ENCODE measurements around the gene JPT2.

JPT2 gene

DNA sequence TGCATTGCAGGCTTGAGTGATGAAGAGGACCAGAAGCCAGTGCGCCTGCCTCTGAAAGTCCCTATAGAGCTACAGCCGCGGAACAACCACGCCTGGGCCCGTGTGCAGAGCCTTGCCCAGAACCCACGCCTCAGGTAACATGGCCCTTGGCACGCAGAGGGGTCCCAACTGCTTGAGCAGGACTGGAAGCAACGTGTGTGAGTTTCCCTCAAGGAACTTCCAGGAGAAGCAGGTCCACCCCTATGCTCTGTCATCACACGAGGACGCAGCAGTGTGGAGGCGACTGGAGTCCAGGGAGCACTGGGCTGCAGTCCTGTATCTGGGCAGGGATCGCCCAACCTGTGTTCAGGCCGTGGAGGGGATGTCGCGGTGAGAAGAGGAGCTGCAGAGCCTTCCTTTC is 25.1 kb upstream of the JPT2 start:
- DNase-seq = no peak

DNA sequence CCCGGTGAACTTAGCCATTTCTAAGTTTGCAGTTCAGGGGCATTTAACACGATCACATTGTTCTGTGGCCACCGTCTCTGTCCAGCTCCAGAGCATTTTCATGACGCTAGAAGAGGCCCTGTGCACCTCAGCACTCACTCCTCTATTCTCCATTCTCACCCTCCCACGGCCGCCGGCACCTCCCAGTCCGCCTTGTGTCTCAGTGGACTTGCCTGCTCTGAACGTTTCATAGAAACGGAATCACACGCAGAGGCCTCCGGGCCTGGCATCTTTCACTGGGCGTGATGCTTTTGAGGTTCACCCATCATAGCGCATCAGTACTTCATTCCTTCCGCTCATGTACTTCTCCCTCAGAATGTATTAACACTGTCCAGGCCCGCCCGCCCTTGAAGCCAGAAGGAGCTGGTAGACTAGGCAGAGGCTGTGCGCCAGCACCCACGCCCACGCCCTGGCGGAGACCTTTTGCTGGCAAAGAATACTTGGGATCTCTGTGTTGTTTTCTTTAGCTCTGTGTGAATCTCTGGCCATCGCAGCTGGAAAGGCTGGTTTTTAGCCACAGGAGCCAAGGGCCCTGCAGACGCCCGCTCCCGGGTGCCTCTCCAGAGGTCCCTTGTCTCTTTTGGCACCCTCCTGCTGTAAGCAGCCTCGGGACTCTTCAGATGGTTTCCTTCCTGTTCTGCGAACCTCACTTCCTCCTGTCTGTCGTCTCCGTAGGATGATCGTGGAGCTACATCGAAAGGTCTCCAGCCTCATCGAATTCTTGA is 23.4 kb upstream of the JPT2 start:
- no peak for DNase-seq

DNA sequence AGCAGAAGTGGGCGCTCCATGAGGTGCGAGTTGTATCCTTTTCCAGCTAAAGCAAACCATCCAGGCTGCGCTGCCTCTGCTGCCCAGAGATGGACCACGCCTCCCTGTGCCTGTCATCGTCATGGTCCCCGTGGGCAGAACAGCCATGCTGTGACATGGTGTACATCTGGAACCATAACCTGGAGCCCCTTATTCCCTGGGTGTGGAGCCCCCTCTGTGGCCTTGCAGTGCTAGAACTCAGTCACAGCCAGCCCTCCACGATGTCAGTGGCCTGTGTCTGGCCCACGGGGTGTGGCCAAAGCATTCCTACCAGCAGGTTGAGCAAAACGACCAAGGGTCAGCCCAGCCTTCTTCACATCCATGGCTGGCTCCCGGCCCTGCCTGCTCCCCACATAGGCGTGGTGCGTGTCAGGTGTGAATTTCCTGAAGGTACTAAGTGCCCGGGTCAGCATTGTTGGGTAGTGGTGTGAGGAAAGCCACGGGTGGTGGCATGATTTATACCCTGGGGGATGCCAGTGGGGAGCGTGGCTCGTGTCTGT is 22.7 kb upstream of the JPT2 start:
- DNase-seq = no peak

DNA sequence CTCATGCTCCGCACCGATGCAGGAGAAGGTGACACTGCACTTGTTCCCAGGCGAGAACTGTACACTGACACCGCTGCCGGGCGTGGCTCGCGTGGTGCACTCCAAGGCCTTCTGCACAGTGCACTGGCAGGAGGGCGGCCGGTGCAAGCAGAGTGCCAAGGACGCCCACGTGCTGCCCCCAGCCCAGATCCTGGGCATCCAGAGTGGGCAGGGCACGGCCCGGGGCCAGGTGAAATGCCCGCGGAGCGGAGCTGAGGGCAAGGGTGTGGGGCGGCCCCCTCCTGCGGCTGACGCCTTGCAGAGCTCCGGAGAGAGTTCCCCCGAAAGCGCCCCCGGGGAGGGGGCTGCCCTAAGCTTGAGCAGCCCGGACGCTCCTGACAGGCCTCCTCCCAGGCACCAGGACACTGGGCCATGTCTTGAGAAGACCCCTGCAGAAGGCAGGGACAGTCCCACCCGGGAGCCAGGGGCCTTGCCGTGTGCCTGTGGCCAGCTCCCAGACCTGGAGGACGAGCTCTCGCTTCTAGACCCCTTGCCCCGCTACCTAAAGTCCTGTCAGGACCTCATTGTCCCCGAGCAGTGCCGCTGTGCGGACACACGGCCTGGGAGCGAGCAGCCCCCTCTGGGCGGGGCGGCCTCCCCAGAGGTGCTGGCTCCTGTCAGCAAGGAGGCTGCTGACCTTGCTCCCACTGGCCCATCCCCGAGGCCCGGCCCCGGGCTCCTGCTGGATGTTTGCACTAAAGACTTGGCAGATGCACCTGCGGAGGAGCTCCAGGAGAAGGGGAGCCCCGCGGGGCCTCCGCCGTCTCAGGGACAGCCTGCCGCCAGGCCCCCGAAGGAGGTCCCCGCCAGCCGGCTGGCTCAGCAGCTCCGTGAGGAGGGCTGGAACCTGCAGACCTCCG is 21.9 kb upstream of the JPT2 start:
- no peak for DNase-seq

DNA sequence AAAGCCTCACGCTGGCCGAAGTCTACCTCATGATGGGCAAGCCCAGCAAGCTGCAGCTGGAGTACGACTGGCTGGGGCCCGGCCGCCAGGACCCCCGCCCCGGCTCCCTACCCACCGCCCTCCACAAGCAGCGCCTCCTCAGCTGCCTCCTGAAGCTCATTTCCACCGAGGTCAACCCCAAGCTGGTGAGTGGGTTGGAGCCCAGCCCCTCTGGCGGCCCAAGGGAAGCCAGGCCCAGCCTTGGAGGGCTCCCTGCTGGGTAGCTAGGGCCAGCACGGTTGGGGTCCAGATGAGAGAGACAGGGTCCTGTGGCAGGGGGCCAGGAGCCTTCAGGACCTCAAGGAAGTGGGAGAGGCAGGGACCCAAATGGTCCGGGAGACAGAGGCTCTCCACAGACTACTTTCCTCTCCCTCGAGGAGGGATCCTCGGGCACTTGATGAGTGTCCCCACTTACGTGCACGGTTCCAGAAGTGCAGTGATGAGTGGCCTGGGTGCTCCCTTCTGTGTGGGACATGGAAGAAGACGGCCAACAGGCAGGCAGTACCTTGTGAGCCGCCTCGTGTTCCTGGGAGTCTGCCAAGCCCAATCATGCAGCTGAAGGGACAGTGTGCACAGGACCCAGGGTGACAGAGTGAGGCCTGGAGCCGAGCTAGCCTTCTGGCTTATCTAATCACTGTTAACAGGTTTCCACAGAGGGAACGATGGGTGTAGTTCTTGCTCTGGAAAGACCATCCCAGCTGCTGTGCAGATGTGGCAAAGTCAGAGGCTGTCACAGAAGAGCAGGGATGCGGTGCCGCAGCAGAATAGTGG is 21.1 kb upstream of the JPT2 start:
- DNase-seq = no peak

DNA sequence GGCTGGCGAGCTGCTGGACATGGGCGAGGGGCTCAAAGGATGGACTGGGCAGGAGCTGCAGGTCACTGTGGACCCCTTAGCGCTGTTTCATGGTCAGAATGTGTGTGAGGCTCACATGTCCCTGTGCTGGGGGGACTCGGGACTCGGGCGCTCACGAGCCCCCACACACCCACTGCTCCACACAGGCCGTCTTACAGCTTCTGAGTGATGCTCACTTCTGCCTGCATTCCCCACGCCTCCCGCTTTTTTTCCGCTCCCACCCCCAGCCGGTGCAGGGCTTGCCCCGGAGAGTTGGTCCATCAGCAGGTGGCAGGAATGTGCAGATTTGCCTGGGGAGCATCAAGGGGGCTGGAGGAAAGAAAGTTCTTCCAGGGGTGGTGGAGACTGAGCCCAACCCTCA is 20.2 kb upstream of the JPT2 start:
- DNase-seq = no peak

DNA sequence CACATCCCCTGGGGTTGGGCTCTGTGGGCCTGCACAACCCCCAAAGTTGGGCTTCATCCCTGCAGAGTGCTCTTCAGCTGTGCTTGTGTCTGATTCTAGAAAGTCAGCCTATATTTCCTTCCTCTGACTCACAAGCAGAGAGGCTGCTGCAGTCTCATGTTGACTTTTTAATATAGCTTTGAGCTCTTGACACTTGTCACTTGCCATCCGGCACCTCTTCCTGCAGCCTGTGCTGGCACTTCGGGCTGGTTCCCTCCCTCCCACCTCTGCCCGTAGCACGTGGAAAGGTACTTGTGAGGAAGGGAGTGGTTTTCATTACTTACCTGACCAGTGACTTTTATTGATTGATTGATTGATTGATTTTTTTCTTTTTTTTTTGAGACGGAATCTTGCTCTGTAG is 19.0 kb upstream of the JPT2 start:
- DNase-seq = no peak

DNA sequence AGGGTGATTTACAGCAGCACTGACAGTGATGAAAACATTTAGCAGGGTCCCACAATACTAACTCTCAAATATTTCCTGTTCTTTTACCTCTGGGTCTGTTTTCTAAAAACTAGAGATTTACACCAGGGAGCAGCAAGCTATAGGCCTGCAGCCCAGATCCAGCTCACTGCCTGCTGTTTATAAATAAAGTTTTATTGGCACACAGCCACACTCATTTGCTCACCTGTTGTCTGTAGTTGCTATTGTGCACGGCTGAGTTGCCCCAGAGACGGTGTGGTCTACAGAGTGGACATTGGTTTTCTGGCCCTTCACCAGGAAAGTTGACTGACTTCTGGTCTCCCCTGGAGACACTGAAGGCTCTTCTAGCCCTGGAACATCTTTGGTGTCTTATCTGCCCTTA is 16.3 kb upstream of the JPT2 start:
- DNase-seq = no peak

DNA sequence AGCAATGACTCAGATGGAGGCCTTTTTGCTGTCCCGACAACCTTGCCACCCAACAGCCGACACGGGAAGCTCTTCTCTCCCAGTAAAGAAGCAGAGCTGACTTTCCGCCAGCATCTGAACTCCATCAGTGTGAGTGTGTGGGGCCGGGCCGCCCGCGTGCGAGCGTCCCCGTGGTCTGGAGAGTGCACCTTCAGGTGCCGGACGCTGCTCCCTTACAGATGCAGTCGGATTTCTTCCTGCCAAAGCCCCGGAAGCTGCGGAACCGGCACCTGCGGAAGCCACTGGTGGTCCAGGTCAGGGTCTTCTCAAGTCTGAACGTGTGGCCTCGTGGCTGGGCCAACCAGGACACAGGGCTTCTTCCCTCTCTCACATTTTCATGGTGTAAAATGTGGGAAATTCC is 15.5 kb upstream of the JPT2 start:
- no peak for DNase-seq

DNA sequence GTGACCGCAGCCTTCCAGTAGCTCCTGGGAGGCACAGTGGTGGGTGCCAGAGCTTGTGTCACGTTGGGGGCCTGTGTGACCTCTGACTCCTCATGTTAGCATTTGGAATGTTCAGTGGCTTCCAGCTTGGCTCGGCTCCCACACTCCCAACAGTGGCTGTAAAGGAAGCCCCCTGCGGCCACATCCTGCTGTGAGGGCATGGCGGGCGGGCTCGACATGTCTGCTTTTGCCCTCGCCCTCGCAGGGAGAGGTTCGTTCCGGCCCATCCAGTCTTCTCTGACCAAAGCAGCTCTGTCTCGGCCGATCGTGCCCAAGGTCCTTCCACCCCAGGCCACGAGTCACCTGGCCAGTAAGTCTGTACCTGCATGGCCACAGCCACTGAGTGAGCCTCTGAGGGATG is 12.2 kb upstream of the JPT2 start:
- DNase-seq = no peak

DNA sequence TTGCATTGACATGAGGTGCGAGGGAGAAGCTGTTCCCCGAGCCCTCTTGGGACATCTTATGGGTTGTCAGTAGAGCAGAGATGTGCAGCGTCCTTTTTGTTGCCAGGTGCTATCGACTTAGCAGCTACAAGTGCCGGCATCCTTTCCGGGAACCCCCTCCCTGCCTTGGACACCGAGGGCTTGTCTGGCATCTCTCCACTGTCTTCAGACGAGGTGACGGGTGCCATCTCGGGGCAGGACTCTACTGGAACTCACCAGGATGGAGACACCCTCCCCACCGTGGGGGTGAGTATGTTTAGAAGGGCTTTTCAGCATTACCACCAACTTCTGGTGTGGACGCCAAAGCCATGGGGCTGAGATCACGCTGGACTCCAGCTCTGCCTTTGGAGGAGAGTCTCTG is 11.8 kb upstream of the JPT2 start:
- no peak for DNase-seq

DNA sequence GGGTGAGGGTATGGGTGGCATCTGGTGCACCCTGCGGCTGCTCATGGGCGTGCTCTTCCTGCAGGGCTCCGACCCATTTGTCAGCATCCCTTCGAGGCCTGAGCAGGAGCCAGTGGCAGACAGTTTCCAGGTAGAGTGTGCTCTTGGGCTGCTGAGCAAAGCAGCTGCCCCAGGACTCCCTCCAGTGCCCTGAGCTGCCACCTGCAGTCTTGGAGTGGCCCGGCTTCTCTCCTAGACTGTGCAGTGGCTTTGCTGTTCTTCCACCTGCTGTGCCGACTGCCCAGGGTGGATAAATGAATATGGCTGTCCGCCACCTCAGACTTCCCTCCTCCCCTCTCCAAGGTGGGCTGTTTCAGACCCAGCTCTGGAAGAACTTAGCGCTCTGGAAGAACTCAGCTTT is 10.8 kb upstream of the JPT2 start:
- no peak for DNase-seq

DNA sequence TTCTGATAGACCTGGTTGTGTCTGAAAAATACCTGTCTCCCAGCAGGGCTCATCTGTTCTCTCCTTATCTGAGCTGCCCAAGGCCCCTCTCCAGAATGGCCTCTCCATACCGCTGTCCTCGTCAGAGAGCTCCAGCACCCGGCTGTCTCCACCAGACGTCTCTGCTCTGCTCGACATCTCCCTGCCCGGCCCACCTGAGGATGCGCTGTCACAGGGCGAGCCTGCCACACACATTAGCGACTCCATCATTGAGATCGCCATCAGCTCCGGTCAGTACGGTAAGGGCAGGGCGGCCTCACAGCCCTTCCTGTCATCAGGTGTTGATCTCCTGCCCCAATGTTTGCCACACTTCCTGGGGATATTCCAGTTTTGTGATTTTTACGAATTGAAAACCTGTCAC is 10.2 kb upstream of the JPT2 start:
- DNase-seq = no peak

DNA sequence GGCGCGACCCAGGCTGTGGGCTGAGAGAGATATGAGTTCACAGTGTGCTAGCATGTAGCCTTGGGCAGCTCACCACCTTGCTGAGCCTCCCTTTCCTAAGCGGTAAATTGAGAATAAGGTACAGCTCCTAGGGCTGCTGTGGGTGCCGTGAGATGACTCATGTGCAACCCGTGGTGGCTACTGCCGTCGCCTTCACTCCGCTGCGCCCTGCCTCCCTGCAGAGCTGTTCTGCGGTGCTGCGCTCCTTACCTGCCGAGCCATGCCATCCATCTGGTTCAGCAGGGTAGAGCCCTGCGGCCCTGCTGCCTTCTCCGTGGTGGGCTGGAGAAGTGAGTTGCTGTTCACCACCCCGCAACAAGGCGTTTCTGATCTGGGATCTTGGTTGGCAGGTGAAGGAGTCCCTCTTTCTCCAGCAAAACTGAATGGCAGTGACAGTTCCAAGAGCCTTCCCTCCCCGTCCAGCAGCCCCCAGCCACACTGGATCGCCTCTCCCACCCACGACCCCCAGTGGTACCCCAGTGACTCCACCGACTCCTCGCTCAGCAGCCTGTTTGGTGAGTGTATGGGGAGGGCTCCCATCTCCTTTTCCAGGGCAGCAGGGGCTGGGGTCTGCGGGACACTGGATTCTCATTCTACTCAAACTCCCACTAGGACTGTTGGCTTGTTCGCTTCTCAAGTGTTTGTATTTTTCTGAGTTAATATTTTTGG is 9.3 kb upstream of the JPT2 start:
- DNase-seq = no peak

DNA sequence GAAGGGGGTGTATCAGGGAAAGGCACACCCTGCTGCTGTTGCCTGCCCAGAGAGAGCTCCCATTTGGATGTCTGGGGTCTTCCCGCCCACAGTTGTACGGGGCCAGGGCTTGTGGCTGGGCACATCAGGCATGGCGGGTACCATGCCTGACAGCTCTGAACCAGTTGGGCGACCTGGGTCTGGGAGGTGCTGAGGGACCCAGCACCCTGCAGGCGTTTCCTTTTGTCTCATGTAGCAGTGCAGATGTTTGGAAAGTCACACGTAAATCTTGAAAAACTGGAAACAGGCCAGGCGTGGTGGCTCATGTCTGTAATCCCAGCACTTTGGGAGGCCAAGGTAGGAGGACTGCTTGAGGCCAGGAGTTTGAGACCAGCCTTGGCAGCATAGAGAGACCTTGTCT is 8.4 kb upstream of the JPT2 start:
- no peak for DNase-seq

DNA sequence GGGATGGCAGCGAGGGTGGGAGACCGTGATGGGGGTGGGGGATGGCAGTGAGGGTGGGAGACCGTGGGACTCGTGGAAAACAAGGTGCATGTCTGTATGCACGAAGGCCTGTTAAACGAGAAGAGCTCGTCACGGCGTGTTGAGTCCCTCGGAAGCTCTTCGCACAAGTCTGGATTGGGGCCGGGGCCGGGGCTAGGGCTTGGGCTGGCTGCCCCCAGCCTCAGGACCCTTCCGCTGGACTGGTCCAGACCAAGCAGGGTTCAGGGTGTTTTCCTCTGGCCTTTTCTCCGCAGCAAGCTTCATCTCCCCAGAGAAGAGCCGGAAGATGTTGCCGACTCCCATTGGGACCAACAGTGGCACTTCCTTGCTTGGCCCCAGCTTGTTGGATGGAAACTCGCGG is 7.7 kb upstream of the JPT2 start:
- DNase-seq = no peak

DNA sequence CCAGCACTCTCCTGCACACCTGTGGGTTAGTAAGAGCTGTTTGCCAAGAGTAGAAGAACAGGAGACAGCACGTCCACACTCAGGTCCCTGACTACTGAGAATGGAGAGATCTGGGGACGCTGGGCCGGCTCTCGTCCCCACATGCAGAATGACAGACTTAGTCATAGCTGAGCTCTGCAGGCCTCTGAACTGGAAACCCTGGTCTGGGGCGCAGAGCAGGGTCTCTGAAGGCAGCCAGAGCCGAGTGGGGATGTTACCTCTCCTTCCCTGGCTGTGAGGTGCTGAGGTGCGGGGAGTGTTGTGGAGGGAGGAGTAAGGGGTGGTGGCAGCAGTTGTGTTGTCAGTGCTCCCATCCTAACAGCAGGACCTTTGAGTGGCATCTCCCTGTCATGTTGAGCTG is 7.2 kb upstream of the JPT2 start:
- no peak for DNase-seq

DNA sequence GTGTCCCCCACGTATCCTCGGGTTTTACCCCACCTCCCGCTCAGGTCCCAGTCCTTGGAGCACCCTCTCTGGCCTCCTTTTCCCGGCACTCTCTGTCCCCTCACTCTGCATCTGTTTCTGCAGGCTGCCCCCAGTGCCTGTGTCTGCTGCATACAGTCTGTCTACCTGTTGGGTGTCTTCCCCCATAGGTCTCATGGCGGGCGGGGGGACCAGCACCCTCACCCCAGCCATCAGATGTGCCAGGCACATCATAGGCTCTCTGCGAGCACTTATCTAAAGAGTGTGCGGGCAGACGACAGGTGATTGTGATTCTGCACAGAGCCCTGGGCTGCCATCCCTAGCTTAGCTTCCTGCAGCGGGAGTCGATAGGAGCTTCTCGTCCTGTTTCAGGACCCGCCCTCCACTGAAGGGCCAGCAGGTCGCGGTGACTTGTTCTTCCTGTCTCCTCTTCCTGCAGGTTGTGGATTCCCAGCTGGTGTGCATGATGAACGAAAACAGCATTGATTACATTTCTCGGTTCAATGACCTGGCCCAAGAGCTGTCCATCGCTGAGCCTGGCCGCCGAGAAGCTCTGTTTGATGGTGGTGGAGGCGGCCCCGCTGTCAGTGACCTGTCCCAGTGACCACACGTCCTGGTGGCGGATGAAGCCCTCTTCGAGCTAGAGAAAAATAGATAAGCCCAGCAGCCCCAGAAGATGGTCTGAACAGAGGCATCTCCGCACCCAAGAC is 4.5 kb upstream of the JPT2 start:
- no peak for DNase-seq

DNA sequence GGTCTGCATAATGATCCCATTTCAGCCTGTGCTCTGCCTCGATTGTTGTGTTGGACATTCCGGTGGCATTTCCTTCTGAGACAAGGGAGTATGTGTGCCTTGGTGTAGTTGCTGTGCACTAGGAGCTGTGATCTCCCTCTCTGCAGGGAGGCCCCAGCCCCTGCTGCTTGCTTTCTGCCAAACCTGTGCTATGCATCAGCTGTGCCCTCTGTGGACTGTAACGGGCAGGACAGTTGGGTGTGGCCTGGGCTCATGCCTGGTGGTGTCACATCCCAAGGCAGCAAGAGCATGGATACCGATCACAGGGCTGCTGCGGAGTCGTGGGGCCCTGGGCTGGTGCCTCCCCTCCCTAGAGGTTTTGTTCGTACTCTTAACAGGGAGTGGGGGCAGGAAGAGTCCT is 3.8 kb upstream of the JPT2 start:
- DNase-seq = no peak

DNA sequence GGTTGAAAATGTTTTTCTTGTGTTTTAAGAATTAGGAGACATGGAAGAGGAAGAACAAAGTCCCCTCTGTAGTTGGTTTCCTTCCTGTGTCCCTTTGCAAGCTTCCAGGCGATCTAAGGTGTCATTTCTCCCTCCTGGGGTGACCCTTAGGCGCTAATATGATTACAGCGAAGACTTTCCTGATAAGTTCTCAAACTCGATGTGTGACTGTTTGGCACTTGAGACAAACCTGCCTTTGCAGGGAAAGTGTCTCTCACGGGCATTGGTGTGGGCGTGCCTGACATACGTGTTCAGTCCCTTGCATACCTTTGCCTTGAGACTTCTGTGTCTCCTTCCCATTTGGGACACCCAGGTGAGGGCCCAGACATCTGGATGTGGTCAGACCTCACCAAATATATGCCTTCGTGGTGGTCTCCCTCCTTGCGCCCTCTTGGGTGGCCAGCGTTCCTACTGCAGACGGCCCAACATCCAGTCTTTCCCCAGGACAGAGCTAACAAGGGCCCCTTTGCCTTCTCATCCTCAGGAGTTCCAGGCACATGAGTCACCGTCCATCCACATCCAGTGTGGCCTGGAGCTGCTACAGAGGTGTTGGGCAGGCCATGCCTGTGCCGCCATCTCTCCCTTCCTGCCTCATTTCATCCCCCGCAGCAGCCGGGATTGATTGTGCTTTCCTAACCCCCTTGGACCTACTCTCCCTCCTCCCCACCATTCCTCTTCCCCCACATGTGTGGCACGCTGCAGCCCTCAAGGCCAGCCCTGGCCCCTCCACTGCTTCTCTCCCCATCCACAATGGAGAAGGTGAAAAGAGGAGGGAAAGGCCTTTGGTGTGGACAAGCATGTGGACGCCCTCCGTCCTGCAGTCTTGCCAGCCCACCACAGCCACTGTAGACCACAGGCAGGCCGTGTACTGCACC is 3.1 kb upstream of the JPT2 start:
- DNase-seq = no peak

DNA sequence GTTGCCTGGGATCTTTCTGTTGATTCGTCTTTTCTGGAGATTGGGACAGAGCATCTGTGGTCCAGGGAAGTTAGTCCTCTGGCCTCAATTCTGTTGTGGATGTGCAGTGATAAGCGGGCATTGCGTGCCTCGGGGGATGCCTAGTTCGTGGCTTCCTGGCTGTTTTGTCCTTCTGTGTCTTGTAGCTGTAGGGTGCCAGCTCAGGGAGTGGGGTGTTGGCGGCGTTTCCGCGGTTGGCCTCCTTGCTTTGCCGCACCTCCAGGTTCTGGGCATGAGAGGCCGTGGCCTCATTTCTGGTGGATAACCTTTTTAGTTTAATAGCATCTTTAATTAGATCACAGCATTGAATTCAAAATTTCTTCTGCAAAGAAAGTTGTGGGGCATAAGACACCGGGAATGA is 1.4 kb upstream of the JPT2 start:
- DNase-seq = no peak

All from activated CD4-positive, alpha-beta T cell treated with anti-CD3 and anti-CD28 coated beads, Interleukin-2, Interleukin-6, amounts not matched to agents 100 ng/mL and 50 ng/mL, durations not matched to agents 16 hours and 8 hours (primary cell).